ENCODE measurements around the gene AP1S1.
"Not testable (repeated sequence)": the region's sequence is repeated elsewhere in the genome, so short reads cannot be mapped to it uniquely, and the experiment has no call there.

The AP1S1 gene

DNA sequence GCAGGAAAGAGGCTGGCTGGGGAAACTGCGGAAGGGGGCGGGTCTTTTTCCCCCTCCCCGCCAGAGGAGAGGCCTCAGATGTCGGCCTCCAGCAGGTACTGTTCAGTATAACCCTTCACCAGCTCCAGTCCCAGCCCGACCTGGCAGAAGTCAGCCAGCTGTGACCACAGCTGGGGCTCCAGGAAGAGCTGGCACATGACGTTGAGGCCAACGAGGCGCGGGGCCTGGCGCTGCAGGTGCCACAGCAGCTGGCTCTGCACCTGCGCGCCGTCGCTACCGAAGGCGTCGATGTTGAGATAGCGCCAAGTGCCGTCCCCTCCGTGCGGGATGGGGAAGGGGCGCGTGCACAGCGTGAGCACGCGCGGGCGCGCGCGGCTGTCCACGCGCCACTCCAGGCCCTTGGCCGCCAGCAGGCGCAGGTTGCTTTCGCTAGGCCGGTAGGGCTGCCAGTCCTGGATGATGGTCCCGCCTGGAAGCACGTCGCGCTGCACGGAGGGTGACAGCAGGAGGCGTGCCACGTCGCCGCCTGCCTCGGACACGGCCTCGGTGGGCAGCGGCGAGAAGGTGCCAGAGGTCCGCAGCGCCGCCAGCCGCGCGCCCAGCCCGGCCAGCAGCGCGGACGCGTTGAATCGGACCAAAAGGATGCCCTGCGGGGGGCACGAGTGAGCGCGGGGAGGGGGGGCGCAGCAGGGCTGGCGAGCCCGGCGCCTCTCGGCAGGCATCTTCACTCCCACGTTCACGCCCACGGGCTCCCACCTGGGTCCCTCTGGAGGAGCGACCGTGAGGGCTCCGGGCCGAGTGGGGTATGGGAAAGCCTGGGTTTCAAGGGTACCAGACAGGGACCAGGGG is 18.0 kb downstream of the AP1S1 start:
- no peak for DNase-seq

DNA sequence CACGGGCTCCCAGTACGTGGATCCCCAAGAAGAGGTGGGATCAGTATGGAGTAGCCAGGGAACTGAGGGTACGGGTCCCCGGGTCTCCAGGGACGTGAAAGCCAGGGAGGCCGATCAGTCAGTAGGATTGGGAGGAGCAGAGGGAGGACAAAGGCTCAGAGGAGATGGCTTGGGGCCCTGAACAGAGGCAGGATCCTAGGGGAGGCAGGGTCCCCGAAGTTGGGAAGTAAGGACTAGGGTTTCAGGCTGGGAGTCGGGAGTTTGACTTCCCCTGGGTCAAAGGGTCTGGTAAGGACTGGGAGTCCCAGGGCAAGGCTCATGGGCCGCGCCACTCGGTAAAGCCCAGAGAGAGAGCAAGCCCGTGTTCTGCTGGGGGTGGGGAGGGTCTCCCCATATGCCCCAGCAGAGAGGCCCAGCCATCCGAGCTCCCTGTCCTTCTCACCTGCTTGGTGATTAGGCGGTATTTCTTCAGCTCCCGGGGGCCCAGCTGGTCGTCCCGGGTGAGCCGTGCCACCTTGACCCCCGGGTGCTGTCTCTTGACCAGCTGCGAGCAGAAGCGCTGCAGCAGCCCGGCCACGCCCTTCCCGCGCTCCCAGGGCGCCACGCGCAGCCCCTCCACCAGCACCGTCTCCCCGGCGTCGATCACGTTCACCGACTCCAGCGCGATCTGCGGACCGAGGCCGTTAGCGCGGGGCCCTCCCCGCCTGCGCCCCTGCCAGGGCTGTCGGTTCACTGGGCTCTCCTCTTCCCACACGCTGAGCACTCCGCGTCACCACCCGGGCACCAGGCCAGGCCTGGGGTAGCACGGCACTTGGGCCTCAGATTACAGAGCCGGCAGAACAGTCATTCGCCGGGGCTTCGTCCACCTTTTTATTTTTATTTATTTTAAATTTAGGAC is 18.8 kb downstream of the AP1S1 start:
- DNase-seq = no peak

DNA sequence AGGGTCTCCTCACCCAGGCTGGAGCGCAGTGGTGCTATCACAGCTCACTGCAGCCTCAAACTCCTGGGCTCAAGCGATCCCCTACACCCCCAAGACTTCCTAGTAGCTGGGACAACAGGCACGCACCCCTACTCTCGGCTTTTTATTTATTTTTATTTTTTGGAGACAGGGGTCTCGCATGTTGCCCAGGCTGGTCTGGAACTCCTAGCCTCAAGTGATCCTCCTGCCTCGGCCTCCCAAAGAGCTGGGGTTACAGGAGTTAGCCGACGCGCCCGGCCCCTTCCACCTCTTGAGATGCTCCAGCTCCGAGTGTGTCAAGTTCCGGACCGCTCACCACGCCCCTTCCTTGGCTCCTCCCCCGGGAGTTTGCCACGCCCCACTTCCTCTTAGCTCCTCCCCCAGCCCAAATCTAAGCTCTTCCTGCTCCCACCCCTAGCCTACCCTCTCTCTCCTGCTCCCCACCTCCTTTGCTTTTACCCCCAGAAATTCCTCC is 19.5 kb downstream of the AP1S1 start:
- DNase-seq = no peak

DNA sequence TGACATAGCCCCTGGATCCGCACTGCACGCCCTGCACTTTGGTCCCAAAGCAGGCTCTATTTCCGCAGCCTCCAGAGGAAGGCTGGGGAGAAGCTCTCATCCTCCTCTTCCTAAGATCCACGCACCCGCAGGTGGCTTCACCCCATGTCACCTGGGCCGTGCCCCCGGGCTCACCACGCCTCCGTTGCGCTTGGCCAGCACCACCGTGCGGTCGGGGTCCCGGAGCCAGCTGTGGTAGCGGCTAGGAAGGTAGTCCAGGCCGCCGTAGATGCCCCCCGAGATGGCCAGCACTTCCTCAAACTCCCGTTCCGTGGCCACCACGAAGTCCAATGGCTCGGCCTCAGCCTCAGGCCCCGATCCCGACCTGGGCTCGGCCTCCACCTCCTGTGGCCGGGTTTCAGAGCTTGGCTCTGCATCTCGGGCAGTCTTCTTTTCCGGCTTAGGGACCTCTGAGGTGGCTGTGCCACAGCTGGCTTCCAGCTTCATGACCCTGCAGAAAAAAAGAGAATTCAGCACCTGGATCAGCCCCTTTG is 20.1 kb downstream of the AP1S1 start:
- DNase-seq = no peak

DNA sequence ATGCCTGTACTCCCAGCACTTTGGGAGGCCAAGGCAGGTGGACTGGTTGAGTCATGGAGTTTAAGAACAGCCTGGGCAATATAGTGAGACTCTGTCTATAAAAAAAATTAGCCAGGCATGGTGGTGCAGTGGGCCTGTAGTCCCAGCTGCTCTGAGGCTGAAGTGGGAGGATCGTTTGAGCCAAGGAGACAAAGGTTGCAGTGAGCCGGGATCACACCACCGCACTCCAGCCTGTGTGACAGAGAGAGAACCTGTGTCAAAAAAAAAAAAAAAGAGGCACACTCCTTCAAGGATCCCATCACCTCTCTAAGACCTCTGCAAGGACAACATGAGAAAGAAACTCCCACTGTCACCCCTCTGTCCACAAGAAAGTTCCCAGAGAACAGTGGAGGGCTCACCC is 21.4 kb downstream of the AP1S1 start:
- no peak for DNase-seq

DNA sequence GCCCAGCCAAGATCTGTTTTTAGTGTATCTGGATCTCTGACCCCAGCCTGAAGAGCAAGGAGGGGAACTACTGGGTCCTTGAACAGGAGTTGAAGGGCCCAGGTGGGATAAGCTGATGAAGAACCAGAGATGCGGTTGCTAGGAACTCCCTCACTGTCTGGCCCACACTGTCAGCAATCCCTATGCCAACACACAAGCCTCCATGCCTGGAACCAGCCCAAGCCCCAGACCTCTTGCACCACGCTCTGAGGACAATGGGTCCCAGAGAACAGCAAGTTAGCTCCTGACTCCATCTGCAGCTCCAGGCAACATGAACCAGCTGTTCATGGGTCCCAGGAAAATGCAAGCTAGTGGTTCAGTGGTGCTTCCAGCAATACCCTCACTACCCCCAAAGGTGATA is 23.4 kb downstream of the AP1S1 start:
- no peak for DNase-seq

DNA sequence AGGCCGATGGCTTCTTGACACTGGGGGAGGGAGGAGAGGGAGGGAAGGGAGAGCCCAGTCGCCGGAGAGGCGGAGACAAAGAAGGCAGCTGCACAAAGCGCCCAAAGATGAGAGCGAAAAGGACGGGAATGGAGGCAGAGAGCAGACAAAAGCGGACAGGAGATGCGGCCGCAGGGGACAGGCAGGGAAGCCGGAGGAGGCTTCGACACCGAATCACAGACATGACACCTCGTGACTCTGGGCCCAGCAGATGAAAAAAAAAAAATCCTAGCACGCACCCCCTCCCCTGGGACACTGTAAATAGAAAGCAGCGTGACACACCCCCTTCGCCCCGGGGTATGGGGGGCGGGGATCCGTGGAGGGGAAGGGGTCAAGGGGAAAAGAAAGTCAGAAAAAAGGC is 24.8 kb downstream of the AP1S1 start:
- DNase-seq = no peak

DNA sequence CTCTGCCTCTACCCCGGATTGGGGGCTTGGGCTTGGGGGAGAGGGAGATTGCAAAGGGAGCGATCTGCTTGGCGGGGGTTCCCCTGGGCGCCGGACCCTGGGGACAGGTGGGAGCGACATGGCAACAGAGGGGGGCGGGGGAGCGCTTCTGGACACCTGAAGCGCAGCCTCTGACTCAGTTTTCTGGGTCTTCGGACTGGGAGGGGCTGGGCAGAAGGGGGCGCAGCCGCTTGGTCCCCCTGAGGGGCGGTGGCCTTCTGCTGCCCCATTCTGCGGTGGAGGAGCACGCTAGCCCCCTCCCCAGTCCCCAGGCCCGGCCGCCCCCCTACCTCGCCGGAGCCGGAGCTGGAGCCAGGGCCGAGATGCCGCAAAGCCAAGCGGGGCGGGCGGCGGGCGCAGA is 25.4 kb downstream of the AP1S1 start:
- DNase-seq = no peak

DNA sequence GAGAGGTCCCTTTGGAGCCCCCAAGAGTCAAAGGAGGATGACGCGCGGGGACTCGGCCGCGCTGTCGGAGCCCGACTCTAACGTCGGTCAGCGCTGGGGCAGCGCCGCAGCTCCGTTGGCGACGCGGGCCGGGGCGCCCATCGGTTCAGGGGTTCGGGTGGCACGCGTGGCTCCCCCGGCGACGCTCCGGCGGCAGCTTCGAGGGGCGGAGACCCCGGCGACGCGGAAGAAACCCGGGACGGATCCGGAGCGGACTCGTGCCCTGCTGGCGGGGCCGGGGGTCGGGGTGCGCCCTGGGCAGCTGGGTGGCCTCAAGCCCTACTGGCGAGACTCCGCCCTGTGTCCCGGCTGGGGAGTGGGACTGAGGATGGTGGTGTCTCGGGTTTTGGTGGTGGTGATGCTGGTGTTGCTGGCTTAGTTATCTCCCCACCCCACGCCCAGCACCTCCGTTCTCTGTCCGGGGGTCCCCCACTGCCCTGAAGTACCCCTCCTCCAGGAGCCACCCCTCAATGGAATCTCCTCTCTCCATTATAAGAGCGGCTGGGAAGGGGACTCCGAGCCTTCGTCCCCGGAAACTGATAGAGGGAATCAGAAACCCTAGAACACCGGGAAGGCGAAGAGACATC is 26.0 kb downstream of the AP1S1 start, which contains the start of gene NAT16:
TSS of gene NAT16 (minus strand) at position 164 of the 626 bp plus-strand sequence. CDS start 5,486 bp downstream, outside the sequence.
- no peak for DNase-seq

DNA sequence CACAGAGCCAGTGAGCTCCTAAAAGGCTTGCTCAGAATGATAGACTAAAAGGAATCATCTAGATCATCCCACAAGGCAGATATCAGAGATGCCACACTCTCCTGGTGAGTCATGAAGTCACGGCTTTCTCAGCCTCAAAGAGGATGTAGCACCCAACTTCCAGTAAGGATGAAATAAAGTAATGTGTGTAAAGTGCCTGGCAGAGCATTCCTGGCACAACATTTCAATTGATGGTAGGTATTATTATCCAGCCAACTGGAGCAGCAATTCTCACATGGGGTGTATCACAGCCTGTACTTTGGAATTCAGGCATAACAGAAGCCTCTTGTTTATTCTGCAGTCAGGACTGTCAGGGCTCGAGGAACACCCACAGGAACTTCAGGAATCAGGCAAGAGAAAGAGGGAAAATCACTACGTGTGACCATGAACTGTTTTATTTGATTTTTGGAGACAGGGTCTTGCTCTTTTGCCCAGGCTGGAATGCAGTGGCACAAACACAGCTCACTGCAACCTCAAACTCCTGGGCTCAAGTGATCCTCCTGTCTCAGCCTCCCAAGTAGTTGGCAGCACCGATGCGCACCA is 31.1 kb downstream of the AP1S1 start:
- DNase-seq = no peak

DNA sequence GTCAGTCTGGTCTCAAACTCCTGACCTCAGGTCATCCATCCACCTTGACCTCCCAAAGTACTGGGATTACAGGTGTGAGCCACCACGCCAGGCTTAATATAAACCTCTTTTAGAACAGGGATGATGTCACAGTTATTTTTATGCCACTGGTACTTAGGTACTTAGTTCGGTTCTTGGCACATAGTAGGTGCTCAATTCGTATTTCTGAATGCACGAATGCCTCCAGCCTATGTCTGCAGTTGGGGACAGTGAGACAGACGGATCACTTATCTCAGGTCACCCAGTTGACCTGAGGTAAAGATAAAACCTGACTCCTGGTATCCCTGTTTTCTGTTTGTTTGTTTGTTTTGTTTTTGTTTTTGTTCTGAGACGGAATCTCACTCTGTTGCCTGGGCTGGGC is 31.9 kb downstream of the AP1S1 start:
- DNase-seq = no peak

DNA sequence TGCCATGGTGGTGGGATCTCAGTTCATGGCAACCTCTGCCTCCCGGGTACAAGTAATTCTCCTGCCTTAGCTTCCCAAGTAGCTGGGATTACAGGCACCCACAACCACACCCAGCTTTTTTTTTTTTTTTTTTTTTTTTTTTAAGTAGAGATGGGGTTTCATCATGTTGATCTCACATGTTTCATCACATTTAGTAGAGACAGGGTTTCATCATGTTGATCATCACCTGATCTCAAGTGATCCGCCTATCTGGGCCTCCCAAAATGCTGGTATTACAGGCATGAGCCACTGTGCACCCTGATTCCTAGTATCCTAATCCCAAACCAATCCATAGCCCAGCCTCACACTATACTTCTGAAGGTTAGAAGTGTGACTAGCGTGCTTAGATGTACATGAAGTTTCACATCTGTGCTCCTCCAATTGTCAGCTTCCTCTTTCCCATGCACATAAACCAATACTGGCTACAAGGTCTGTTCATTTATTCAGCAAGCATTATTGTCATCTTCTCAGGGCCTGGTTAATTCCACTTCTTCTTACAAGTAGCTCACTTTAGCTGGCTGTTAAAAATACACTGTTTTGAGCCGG is 32.7 kb downstream of the AP1S1 start:
- DNase-seq = no peak

DNA sequence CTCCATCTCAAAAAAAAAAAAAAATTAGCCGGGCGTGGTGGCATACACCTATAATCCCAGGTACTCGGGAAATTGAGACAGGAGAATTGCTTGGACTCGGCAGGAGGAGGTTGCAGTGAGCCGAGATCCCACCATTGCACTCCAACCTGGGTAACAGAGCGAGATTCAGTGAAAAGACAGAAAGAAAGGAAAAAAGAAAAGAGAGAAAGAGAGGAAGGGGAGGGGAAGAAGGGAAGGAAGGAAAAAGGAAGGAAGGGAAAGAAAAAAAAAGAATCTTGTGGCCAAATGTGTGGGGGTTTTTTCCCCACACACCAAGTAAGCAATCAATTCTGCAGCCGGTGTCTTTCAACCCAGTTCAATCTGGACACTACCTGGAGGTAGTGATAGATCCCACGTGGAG is 34.8 kb downstream of the AP1S1 start:
- DNase-seq = no peak

DNA sequence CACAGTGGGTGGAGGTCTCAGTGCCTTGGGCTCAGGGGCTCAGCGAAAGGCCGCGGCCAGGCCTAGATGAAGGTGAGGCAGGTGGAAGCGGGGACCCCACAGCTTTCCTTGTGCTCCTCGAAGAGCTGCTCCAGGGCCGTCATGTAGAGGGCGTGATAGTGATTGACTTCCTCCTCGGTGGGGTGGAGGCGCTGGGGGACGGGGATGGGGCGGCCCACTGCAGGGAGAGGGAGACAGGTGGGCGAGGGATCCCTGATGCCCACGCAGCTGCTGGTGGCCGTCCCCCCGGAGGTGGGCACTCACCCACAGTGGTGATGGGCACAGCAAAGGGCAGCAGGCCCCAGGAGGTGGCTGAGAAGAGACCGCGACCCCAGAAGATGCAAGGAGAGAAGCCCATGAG is 41.6 kb downstream of the AP1S1 start:
- DNase-seq = no peak

DNA sequence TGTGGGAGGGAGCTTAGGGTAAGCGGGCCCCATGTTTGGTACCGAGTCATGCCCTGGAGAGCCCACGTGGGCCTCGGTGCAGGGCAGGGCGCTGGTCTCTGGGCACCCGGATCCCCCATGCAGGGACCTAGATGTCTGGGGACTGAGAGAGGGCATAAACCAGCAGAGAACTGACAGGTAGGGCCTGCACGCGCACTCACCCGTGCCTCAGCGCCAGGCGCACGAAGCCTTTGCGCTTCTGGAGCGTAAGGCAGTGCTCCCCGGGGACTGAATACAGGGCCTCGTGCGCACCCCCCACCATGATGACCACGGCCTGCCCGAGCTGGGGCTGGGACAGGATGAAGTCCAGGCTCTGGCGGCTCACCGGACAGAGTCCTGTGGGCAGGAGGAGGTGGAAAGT is 43.7 kb downstream of the AP1S1 start:
- no peak for DNase-seq

DNA sequence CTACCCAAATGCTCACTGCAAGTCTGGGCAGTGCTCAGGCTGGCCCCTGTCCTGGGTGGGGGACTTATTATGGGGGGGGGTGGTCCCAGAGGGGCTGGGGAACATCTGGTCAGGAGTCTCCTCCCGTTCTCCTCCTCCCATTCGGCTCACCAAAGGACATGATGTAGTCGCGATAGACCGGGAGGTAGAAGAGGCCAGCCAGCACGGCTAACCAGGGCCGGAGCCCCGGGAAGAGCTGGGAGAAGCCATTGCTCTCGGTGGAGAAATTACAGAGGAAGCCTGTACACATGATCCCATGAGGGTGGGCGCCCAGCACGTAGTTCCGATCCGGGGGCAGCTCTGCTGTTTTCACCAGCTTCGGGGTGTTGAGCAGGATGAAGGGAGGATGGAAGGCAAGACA is 44.2 kb downstream of the AP1S1 start:
- no peak for DNase-seq

DNA sequence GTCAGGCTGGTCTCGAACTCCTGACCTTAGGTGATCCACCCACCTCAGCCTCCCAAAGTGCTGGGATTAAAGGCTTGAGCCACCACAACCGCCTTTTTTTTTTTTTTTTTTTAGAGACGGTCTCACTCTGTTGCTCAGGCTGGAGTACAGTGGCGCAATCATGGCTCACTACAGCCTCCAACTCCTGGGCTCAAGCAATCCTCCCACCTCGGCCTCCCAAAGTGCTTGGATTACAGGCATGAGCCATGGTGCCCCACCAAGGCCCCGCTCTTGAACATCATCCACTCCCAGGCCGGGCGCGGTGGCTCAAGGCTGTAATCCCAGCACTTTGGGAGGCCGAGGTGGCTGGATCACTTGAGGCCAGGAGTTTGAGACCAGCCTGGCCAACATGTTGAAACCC is 45.2 kb downstream of the AP1S1 start:
- DNase-seq = not testable (repeated sequence)

DNA sequence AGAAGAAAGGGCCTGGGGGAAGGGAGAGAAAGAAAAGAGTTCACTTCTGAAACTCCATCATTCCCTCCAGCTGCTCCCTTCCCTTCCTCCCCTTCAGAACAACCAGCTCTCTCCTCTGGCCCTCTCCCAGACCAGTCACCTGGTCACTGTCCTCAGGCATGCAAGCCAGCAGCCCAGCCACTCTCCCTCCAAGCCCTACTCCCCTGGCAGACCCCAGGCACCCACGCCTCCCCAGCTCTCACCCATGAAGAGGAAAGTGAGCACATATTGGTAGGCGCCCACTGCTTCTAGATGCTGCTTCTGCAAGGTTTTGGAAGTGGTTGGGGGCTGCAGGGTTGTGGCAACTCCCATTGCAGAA is 46.2 kb downstream of the AP1S1 start:
- DNase-seq = no peak

DNA sequence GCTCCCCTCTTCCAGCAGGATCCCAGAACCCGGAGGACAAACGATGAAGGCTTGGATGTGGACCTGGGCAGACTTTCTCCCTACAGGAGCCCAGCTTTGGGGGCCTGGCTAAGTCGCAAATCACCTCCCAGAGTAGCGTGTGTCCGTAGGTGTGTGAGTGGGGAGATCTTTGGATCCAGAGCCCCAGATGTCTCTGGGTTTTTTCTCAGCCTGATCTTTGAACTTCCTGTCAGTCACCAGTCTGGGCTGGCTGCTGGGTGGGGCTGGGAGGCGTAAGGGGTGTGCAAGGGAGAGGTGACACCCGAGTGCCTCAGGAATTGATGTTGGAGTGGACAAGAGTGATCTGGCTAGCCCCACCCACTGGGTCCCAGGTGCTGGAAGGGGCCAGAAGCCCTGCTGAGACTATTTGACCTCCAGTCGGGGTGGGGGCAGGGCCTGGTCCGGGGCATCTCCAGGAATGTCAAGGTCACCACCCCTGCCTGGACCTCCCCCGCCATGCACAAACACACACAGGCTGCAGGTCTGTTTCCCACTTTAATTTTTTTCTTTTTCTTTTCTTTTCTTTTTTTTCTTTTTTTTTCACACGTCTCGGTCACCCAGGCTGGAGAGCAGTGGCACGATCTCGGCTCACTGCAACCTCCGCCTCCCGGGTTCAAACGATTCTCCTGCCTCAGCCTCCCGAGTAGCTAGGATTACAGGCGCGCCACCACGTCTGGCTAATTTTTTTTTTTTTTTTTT is 46.8 kb downstream of the AP1S1 start, which contains the start of gene MOGAT3:
TSS of gene MOGAT3 (minus strand) at position 175 of the 738 bp plus-strand sequence. CDS start 182 bp downstream, outside the sequence.
- DNase-seq = no peak

DNA sequence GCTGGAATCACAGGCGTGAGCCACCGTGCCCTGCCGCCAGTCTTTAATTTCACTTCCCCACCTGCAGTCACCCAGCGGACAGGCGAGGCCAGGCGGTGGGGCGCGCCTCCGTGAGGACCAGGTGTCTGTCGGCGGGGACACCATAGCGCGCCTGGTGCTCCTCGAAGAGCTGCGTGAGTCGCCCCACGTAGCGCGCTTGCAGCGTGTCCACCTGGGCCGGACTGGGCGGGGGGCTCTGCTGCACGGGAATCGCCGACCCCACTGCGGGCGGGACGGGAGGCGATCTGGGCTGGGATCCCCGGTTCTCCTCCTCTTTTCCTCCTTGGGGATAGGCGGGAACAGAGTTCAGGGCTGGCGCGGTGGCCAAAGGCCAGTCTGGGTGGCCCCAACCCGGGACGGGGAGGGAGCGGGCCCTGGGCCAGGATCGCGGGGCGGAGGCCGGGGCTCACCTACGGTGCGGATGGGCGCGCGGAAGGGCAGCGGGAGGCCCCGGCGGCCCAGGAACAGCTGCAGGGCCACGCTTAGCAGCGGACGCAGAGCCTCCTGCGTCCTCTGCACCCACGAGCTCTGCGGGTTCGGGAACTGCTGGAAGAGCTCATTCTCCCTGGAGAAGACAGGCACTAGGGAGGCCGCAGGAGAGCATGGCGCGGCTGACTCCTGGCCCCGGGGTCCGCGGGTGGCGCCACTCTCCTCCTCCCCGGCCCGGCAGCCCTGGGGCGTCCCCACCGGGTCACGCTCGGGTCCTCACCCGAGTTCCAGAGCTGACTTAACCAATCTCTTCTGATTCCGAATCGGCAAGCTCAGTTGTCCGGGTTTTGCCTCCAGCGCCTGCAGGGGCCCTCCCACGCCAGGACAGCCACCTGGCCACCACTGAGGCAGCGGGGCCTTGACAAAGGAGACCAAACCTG is 47.7 kb downstream of the AP1S1 start:
- no peak for DNase-seq
